Measurements from ENCODE around the gene SPATA22. TPM values are rescaled to one million over a fixed set of nuclear protein-coding genes. Genes with fewer than 3 reads are reported as not detected.

Gene SPATA22
- polyA plus RNA-seq, 1 of the 3 experiments (the other 2 are of a cell fraction), result not detected

DNA sequence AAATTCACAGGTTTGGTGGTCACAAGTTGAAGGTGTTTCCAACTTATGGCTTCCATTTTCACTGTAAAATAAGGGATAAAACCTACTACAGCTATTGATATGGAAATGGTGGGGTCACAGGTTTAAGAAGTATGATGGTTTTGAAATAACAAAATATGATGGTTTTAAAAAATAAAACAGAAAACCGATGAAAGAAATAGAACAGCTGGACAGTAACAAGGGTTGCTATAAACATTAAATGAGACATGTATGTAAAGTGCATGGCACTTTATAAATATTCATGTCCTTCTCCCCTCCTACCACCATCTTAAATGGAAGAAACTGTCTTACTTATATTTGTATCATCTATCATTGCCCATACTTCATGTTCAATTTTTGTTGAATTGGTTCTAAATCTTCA, 35.5 kb upstream of the SPATA22 start:
- ChIA-PET CTCF (no interaction called here), POLR2A (no interaction called here)
- no peaks in the 10 kb centered on the region for H3K9me3 ChIP-seq
- no peaks in the 10 kb centered on the region for H3K4me1 ChIP-seq (ENCODE audit: control insufficient read depth in 1 of 2, insufficient read depth in 2 of 2, low read depth in 1 of 2, low read length in 1 of 2)
- no peak for TF ChIP-seq TAF1 (IDR thresholded peaks at IDR 0.05; ENCODE audit: borderline replicate concordance, low read depth, low read length)
- TF ChIP-seq, protein P1, sequence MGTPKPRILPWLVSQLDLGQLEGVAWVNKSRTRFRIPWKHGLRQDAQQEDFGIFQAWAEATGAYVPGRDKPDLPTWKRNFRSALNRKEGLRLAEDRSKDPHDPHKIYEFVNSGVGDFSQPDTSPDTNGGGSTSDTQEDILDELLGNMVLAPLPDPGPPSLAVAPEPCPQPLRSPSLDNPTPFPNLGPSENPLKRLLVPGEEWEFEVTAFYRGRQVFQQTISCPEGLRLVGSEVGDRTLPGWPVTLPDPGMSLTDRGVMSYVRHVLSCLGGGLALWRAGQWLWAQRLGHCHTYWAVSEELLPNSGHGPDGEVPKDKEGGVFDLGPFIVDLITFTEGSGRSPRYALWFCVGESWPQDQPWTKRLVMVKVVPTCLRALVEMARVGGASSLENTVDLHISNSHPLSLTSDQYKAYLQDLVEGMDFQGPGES (IDR thresholded peaks at IDR 0.05; ENCODE audit: low read depth, low read length), result no peak
- TF ChIP-seq EZH2phosphoT487 (IDR thresholded peaks at IDR 0.05; ENCODE audit: borderline replicate concordance, low read depth), result no peak
- no peak for TF ChIP-seq EP300 (IDR thresholded peaks at IDR 0.05; ENCODE audit: borderline replicate concordance in 1 of 2, low read depth in 1 of 2, low read length in 1 of 2)
- TF ChIP-seq, protein P2, sequence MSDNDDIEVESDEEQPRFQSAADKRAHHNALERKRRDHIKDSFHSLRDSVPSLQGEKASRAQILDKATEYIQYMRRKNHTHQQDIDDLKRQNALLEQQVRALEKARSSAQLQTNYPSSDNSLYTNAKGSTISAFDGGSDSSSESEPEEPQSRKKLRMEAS (IDR thresholded peaks at IDR 0.05; ENCODE audit: low read depth), result no peak
- TF ChIP-seq, protein P3, sequence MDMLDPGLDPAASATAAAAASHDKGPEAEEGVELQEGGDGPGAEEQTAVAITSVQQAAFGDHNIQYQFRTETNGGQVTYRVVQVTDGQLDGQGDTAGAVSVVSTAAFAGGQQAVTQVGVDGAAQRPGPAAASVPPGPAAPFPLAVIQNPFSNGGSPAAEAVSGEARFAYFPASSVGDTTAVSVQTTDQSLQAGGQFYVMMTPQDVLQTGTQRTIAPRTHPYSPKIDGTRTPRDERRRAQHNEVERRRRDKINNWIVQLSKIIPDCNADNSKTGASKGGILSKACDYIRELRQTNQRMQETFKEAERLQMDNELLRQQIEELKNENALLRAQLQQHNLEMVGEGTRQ (IDR thresholded peaks at IDR 0.05; ENCODE audit: borderline replicate concordance, low read depth, low read length), result no peak
- TF ChIP-seq, protein P4, sequence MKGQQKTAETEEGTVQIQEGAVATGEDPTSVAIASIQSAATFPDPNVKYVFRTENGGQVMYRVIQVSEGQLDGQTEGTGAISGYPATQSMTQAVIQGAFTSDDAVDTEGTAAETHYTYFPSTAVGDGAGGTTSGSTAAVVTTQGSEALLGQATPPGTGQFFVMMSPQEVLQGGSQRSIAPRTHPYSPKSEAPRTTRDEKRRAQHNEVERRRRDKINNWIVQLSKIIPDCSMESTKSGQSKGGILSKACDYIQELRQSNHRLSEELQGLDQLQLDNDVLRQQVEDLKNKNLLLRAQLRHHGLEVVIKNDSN (IDR thresholded peaks at IDR 0.05; ENCODE audit: borderline replicate concordance, low read depth), result no peak
- TF ChIP-seq ELF1 (IDR thresholded peaks at IDR 0.05), result no peak
- no peak for TF ChIP-seq TEAD4 (IDR thresholded peaks at IDR 0.05; ENCODE audit: borderline replicate concordance, insufficient read depth)
- no peak for TF ChIP-seq MEF2A (IDR thresholded peaks at IDR 0.05; ENCODE audit: borderline replicate concordance, low read depth)
- no peak for TF ChIP-seq FOXM1 (IDR thresholded peaks at IDR 0.05; ENCODE audit: low read depth)
- TF ChIP-seq GABPA (IDR thresholded peaks at IDR 0.05; ENCODE audit: low read depth), result no peak
- no peak for TF ChIP-seq SIN3A (IDR thresholded peaks at IDR 0.05; ENCODE audit: borderline replicate concordance, low read depth, low read length)
- no peak for TF ChIP-seq MXI1 (IDR thresholded peaks at IDR 0.05; ENCODE audit: low read depth, low read length)
- TF ChIP-seq, protein P5, sequence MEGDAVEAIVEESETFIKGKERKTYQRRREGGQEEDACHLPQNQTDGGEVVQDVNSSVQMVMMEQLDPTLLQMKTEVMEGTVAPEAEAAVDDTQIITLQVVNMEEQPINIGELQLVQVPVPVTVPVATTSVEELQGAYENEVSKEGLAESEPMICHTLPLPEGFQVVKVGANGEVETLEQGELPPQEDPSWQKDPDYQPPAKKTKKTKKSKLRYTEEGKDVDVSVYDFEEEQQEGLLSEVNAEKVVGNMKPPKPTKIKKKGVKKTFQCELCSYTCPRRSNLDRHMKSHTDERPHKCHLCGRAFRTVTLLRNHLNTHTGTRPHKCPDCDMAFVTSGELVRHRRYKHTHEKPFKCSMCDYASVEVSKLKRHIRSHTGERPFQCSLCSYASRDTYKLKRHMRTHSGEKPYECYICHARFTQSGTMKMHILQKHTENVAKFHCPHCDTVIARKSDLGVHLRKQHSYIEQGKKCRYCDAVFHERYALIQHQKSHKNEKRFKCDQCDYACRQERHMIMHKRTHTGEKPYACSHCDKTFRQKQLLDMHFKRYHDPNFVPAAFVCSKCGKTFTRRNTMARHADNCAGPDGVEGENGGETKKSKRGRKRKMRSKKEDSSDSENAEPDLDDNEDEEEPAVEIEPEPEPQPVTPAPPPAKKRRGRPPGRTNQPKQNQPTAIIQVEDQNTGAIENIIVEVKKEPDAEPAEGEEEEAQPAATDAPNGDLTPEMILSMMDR (IDR thresholded peaks at IDR 0.05), result no peak
- no peak for TF ChIP-seq TCF12 (IDR thresholded peaks at IDR 0.05)
- peaks cover 17% of the 10 kb centered on the region for H3K27me3 ChIP-seq (ENCODE audit: insufficient read depth)
- H3K4me3 ChIP-seq (ENCODE audit: low read depth in 2 of 2, low read length in 1 of 2), result no peak overlapping the region
- WGBS (ENCODE audit: low lambda C conversion rate), result 2% methylated on average over 1 of the region's 1 CpG
- no peak overlapping the region for H3K27ac ChIP-seq (ENCODE audit: low read depth in 2 of 2, low read length in 1 of 2)
- no peak overlapping the region for H3K4me2 ChIP-seq
- no peaks in the 10 kb centered on the region for H3K79me2 ChIP-seq (ENCODE audit: insufficient read depth)
- no peaks in the 10 kb centered on the region for H4K20me1 ChIP-seq (ENCODE audit: insufficient read depth)
- H3K9me2 ChIP-seq, result no peaks in the 10 kb centered on the region
- no peak for DNase-seq
- H2AFZ ChIP-seq (ENCODE audit: low read depth), result no peak overlapping the region
- H3K36me3 ChIP-seq (replicated peaks in 1 of 2; ENCODE audit: control insufficient read depth in 1 of 2, insufficient read depth in 2 of 2, low read length in 1 of 2), result no peaks in the 10 kb centered on the region
- no peak overlapping the region for H3K9ac ChIP-seq
- H3F3A ChIP-seq (replicated peaks; ENCODE audit: insufficient read depth), result no peaks in the 10 kb centered on the region
